Smooth muscle cell of the brain vasculature (primary cell): ENCODE data around the gene EME2.

Experiments
- DNase-seq: peaks from one replicate; pipeline ENCODE4 v3.0.0-alpha.2; 2012; ENCODE audit warnings: low read depth, low spot score

The EME2 gene

GRCh38 chr16:1745181-1745899, 27.3 kb upstream of the EME2 start:
- DNase-seq: no peak

GRCh38 chr16:1745900-1746692, 26.5 kb upstream of the EME2 start:
- peak; percentile 50 for DNase-seq

- no peak for DNase-seq
Measured at GRCh38 chr16:1746693-1747195, 25.9 kb upstream of the EME2 start.

GRCh38 chr16:1747934-1748333, 24.7 kb upstream of the EME2 start:
- DNase-seq: no peak

GRCh38 chr16:1749152-1750117, 23.2 kb upstream of the EME2 start:
- DNase-seq: no peak

GRCh38 chr16:1751946-1752345, 20.7 kb upstream of the EME2 start:
- no peak for DNase-seq

- no peak for DNase-seq
Measured at GRCh38 chr16:1752853-1753252, 19.8 kb upstream of the EME2 start.

- DNase-seq: no peak
Measured at GRCh38 chr16:1754204-1754603, 18.4 kb upstream of the EME2 start.

GRCh38 chr16:1757714-1758461, 14.7 kb upstream of the EME2 start:
- DNase-seq: no peak

GRCh38 chr16:1758923-1759322, 13.7 kb upstream of the EME2 start:
- DNase-seq: no peak

GRCh38 chr16:1759511-1759910, 13.1 kb upstream of the EME2 start:
- DNase-seq: no peak

- no peak for DNase-seq
Measured at GRCh38 chr16:1760911-1761310, 11.7 kb upstream of the EME2 start.

- DNase-seq: no peak
Measured at GRCh38 chr16:1761751-1762150, 10.9 kb upstream of the EME2 start.

- DNase-seq: no peak
Measured at GRCh38 chr16:1762196-1762878, 10.3 kb upstream of the EME2 start.

GRCh38 chr16:1762879-1763520, 9.6 kb upstream of the EME2 start:
- DNase-seq: no peak

GRCh38 chr16:1763521-1764511, 8.8 kb upstream of the EME2 start:
- no peak for DNase-seq

- no peak for DNase-seq
Measured at GRCh38 chr16:1764971-1765370, 7.6 kb upstream of the EME2 start.

GRCh38 chr16:1765826-1766225, 6.8 kb upstream of the EME2 start:
- no peak for DNase-seq

- DNase-seq: no peak
Measured at GRCh38 chr16:1766231-1766630, 6.4 kb upstream of the EME2 start.
